GM12892 (cell line): Measurements from ENCODE around the gene TBXA2R.

Experiments used
- POLR2A ChIP-seq: IDR thresholded peaks from 2 replicates; pipeline ENCODE4 v1.6.1; 2011; ENCODE audit warnings: low read depth, low read length, control low read depth
- POLR2AphosphoS5 ChIP-seq: IDR thresholded peaks from 2 replicates; pipeline ENCODE4 v1.6.1; 2011; ENCODE audit warnings: low read depth, low read length, control low read depth
- TAF1 ChIP-seq: IDR thresholded peaks from 2 replicates; pipeline ENCODE4 v1.6.1; 2011; ENCODE audit warnings: low read depth, mild to moderate bottlenecking, control low read depth, low read length, borderline replicate concordance

DNA sequence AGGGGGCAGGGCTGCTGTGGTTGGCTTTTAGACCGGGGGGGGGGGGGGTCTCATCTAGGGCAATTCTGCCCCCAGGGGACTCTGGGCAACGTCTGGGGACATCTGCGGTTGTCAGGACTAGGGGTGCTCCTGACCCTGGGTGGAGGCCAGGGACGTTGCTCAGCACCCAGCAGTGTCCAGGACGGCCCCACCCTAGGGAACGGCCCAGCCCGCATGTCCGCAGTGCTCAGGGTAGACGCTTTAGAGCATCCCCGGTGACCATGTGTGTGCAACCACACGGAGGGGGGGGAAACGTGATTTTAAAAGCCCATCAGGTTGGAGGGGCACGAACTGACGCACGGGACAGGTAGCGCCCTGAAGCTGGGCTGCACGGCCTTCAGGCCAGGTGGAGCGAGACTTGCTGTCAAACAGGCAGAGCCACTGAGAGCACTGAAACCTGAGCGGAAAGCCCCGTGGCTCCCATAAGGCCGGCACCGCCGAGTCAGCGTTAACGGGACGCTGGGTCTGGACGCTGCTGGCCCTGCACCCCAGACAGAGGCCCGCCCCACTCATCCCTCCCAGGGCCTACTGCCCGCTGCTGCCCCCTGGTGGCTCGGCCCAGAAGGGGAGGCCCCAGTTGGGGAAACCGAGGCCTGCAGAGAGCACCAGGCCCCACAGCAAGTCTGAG is 11.6 kb upstream of the TBXA2R start:
- no peak for TF ChIP-seq POLR2A
- no peak for TF ChIP-seq POLR2AphosphoS5
- TF ChIP-seq TAF1 = no peak
